ENCODE measurements around the gene ZNF385D.

GRCh38 chr3:21705769-21706168, 45.2 kb downstream of the ZNF385D start:
- TF ChIP-seq, protein P1, sequence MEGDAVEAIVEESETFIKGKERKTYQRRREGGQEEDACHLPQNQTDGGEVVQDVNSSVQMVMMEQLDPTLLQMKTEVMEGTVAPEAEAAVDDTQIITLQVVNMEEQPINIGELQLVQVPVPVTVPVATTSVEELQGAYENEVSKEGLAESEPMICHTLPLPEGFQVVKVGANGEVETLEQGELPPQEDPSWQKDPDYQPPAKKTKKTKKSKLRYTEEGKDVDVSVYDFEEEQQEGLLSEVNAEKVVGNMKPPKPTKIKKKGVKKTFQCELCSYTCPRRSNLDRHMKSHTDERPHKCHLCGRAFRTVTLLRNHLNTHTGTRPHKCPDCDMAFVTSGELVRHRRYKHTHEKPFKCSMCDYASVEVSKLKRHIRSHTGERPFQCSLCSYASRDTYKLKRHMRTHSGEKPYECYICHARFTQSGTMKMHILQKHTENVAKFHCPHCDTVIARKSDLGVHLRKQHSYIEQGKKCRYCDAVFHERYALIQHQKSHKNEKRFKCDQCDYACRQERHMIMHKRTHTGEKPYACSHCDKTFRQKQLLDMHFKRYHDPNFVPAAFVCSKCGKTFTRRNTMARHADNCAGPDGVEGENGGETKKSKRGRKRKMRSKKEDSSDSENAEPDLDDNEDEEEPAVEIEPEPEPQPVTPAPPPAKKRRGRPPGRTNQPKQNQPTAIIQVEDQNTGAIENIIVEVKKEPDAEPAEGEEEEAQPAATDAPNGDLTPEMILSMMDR (IDR thresholded peaks at IDR 0.05), result no peak
- TF ChIP-seq FOXK1 (CRISPR knock-in tag; IDR thresholded peaks at IDR 0.05), result no peak
- TF ChIP-seq, protein P2, sequence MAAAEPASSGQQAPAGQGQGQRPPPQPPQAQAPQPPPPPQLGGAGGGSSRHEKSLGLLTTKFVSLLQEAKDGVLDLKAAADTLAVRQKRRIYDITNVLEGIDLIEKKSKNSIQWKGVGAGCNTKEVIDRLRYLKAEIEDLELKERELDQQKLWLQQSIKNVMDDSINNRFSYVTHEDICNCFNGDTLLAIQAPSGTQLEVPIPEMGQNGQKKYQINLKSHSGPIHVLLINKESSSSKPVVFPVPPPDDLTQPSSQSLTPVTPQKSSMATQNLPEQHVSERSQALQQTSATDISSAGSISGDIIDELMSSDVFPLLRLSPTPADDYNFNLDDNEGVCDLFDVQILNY (CRISPR knock-in tag; IDR thresholded peaks at IDR 0.05), result no peak
- TF ChIP-seq ZNF232 (CRISPR knock-in tag; IDR thresholded peaks at IDR 0.05), result no peak
- TF ChIP-seq ZNF317 (CRISPR knock-in tag; IDR thresholded peaks at IDR 0.05; ENCODE audit: borderline replicate concordance, low read depth), result no peak
- TF ChIP-seq ZNF671 (CRISPR knock-in tag; IDR thresholded peaks at IDR 0.05), result no peak
- TF ChIP-seq SOX15 (CRISPR knock-in tag; IDR thresholded peaks at IDR 0.05), result no peak
- TF ChIP-seq NR1H2 (CRISPR knock-in tag; IDR thresholded peaks at IDR 0.05), result no peak
- no peak for TF ChIP-seq CREB1 (CRISPR knock-in tag; IDR thresholded peaks at IDR 0.05)
- no peak for TF ChIP-seq ATF3 (CRISPR knock-in tag; conservative IDR thresholded peaks at IDR 0.05)
- TF ChIP-seq ESRRA (CRISPR knock-in tag; IDR thresholded peaks at IDR 0.05; ENCODE audit: borderline replicate concordance), result no peak
- TF ChIP-seq RELA (CRISPR knock-in tag; IDR thresholded peaks at IDR 0.05; ENCODE audit: borderline replicate concordance), result no peak
- TF ChIP-seq, protein P3, sequence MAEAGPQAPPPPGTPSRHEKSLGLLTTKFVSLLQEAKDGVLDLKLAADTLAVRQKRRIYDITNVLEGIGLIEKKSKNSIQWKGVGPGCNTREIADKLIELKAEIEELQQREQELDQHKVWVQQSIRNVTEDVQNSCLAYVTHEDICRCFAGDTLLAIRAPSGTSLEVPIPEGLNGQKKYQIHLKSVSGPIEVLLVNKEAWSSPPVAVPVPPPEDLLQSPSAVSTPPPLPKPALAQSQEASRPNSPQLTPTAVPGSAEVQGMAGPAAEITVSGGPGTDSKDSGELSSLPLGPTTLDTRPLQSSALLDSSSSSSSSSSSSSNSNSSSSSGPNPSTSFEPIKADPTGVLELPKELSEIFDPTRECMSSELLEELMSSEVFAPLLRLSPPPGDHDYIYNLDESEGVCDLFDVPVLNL (CRISPR knock-in tag; IDR thresholded peaks at IDR 0.05; ENCODE audit: borderline replicate concordance, low read depth), result no peak
